ENCODE data around the gene AKR1B1.

DNA sequence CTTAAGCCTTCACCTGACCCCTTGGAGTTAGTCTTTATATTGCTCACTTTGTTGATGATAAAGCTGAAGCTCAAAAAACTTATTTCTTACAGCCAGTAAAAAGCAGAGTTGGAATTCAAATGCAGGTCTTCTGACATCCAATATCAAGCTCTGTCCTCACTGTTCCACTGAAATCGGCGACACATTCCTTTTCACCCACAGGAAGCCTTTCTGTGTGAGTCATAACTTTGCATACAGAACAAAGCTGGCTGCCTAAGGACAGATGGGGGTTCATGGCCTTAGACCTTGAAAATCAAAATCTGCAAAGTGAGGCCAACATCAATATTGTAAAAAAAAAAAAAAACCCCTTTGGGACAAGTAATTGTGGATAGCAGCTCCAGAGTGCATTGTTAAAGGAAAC is 21.8 kb upstream of the AKR1B1 start:
- TF ChIP-seq, protein P1, sequence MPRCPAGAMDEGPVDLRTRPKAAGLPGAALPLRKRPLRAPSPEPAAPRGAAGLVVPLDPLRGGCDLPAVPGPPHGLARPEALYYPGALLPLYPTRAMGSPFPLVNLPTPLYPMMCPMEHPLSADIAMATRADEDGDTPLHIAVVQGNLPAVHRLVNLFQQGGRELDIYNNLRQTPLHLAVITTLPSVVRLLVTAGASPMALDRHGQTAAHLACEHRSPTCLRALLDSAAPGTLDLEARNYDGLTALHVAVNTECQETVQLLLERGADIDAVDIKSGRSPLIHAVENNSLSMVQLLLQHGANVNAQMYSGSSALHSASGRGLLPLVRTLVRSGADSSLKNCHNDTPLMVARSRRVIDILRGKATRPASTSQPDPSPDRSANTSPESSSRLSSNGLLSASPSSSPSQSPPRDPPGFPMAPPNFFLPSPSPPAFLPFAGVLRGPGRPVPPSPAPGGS (IDR thresholded peaks at IDR 0.05): no peak
- TF ChIP-seq, protein P2, sequence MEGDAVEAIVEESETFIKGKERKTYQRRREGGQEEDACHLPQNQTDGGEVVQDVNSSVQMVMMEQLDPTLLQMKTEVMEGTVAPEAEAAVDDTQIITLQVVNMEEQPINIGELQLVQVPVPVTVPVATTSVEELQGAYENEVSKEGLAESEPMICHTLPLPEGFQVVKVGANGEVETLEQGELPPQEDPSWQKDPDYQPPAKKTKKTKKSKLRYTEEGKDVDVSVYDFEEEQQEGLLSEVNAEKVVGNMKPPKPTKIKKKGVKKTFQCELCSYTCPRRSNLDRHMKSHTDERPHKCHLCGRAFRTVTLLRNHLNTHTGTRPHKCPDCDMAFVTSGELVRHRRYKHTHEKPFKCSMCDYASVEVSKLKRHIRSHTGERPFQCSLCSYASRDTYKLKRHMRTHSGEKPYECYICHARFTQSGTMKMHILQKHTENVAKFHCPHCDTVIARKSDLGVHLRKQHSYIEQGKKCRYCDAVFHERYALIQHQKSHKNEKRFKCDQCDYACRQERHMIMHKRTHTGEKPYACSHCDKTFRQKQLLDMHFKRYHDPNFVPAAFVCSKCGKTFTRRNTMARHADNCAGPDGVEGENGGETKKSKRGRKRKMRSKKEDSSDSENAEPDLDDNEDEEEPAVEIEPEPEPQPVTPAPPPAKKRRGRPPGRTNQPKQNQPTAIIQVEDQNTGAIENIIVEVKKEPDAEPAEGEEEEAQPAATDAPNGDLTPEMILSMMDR (IDR thresholded peaks at IDR 0.05): no peak
- no peak for TF ChIP-seq POLR2AphosphoS2 (conservative IDR thresholded peaks at IDR 0.05; ENCODE audit: low read length)
- TF ChIP-seq, protein P3, sequence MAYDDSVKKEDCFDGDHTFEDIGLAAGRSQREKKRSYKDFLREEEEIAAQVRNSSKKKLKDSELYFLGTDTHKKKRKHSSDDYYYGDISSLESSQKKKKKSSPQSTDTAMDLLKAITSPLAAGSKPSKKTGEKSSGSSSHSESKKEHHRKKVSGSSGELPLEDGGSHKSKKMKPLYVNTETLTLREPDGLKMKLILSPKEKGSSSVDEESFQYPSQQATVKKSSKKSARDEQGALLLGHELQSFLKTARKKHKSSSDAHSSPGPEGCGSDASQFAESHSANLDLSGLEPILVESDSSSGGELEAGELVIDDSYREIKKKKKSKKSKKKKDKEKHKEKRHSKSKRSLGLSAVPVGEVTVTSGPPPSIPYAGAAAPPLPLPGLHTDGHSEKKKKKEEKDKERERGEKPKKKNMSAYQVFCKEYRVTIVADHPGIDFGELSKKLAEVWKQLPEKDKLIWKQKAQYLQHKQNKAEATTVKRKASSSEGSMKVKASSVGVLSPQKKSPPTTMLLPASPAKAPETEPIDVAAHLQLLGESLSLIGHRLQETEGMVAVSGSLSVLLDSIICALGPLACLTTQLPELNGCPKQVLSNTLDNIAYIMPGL (CRISPR knock-in tag; IDR thresholded peaks at IDR 0.05; ENCODE audit: borderline replicate concordance): no peak
- TF ChIP-seq, protein P4, sequence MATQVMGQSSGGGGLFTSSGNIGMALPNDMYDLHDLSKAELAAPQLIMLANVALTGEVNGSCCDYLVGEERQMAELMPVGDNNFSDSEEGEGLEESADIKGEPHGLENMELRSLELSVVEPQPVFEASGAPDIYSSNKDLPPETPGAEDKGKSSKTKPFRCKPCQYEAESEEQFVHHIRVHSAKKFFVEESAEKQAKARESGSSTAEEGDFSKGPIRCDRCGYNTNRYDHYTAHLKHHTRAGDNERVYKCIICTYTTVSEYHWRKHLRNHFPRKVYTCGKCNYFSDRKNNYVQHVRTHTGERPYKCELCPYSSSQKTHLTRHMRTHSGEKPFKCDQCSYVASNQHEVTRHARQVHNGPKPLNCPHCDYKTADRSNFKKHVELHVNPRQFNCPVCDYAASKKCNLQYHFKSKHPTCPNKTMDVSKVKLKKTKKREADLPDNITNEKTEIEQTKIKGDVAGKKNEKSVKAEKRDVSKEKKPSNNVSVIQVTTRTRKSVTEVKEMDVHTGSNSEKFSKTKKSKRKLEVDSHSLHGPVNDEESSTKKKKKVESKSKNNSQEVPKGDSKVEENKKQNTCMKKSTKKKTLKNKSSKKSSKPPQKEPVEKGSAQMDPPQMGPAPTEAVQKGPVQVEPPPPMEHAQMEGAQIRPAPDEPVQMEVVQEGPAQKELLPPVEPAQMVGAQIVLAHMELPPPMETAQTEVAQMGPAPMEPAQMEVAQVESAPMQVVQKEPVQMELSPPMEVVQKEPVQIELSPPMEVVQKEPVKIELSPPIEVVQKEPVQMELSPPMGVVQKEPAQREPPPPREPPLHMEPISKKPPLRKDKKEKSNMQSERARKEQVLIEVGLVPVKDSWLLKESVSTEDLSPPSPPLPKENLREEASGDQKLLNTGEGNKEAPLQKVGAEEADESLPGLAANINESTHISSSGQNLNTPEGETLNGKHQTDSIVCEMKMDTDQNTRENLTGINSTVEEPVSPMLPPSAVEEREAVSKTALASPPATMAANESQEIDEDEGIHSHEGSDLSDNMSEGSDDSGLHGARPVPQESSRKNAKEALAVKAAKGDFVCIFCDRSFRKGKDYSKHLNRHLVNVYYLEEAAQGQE (IDR thresholded peaks at IDR 0.05): no peak
- TF ChIP-seq GATA3 (IDR thresholded peaks at IDR 0.05; ENCODE audit: borderline replicate concordance): peak; percentile 52; the same call in 1 of the 2 replicates
- TF ChIP-seq EP300 (IDR thresholded peaks at IDR 0.05): no peak
- no peak for TF ChIP-seq POLR2A (IDR thresholded peaks at IDR 0.05; ENCODE audit: low read length)
- 0 out of 4 replicates have a peak, but pooled peaks of 1 of the 2 experiments have one; percentile 13 for TF ChIP-seq CEBPB (IDR thresholded peaks at IDR 0.05)
- peak; percentile 13 to 18; a peak in 1 of 5 replicates for TF ChIP-seq RAD21 (conservative IDR thresholded peaks at IDR 0.05 in 1 of 2, IDR thresholded peaks at IDR 0.05 in 1 of 2)
- TF ChIP-seq BHLHE40 (IDR thresholded peaks at IDR 0.05; ENCODE audit: low read depth, low read length): no peak

All from A549 (cell line).